ENCODE data around the gene MYZAP. TPM values are rescaled to one million over a fixed set of nuclear protein-coding genes. Genes with fewer than 3 reads are reported as not detected.

The MYZAP gene
- total and polyA plus RNA-seq, 9 of the 15 experiments (the other 6 are each of a cell fraction or from before 2014, with no cell fraction given), result 0.03 TPM; not detected in 8

DNA sequence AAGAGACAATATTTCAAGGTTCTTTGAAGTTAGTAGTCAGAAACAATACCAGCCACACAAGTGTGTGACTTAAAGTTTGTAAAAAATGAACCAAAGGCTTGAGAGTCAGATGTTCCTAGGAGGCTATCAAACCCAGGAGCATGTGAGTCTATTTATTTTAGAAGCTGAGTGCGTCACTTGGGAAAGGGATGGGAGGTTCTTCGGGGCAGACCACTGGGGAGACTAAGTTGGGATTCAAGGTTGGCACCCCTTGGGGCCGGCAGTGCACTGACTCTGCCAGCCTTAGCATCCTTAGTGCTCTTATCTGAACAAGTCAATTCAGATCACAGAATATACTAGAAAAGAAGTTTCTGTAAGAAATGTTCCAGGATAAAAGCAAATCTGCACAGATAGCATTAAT, 64.7 kb downstream of the MYZAP start (continued):
- TF ChIP-seq ATF1 (CRISPR knock-in tag; IDR thresholded peaks at IDR 0.05), result no peak
- TF ChIP-seq ATF1 (tag; IDR thresholded peaks at IDR 0.05), result no peak

DNA sequence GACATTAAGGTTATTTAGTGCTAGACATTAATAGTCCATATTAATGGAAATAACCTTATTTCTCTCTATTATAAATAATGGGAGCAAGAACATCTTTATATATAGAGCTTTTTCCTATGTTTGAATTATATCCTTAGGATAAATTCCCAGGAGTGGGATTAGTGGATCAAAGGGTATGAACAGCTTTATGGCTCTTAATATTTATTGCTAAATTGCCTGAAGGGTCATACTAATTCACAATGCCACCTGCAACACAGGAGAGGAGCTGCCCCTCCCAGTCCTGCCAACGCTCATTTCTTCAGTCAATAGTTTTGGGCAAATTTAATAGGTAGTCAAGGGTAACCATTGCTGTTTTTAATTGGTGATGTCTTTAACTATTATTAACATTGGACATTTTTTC, 65.9 kb downstream of the MYZAP start:
- TF ChIP-seq, protein P1, sequence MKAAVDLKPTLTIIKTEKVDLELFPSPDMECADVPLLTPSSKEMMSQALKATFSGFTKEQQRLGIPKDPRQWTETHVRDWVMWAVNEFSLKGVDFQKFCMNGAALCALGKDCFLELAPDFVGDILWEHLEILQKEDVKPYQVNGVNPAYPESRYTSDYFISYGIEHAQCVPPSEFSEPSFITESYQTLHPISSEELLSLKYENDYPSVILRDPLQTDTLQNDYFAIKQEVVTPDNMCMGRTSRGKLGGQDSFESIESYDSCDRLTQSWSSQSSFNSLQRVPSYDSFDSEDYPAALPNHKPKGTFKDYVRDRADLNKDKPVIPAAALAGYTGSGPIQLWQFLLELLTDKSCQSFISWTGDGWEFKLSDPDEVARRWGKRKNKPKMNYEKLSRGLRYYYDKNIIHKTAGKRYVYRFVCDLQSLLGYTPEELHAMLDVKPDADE (conservative IDR thresholded peaks at IDR 0.05; ENCODE audit: control insufficient read depth, low read depth, low read length), result no peak
- no peak for TF ChIP-seq PCBP1 (IDR thresholded peaks at IDR 0.05; ENCODE audit: low read depth, low read length, poor library complexity, severe bottlenecking)
- no peak for TF ChIP-seq NR4A1 (CRISPR knock-in tag; IDR thresholded peaks at IDR 0.05)
- no peak for TF ChIP-seq NR4A1 (tag; IDR thresholded peaks at IDR 0.05)

More for the DNA sequence above, 65.9 kb downstream of the MYZAP start:
- Histone ChIP-seq H4K20me1 (replicated peaks; ENCODE audit: control insufficient read depth, insufficient read depth, low read length) (no peaks in the 10 kb centered on the region), H3K36me3 (ENCODE audit: control insufficient read depth, insufficient read depth, low read length) (no peaks in the 10 kb centered on the region), H3K27ac (ENCODE audit: extremely low read depth, low read depth, low read length) (no peak overlapping the region), H2AFZ (ENCODE audit: low read depth, low read length) (no peak overlapping the region), H3K4me3 (no peak overlapping the region), H3K79me2 (ENCODE audit: control insufficient read depth, insufficient read depth, low read length) (no peaks in the 10 kb centered on the region), H3K9ac (ENCODE audit: insufficient read depth in 1 of 2, low read depth in 2 of 2, low read length in 2 of 2) (no peak overlapping the region), H3K4me1 (replicated peaks in 1 of 2; ENCODE audit: control insufficient read depth in 2 of 2, insufficient read depth in 2 of 2, low read length in 2 of 2) (no peaks in the 10 kb centered on the region), H3K9me3 (replicated peaks; ENCODE audit: control insufficient read depth, insufficient read depth, low read depth, low read length) (no peaks in the 10 kb centered on the region), H3K4me2 (ENCODE audit: insufficient read depth, low read length) (no peak overlapping the region), H3K9me1 (ENCODE audit: control insufficient read depth, insufficient read depth, low read length) (no peaks in the 10 kb centered on the region), H3K27me3 (ENCODE audit: control insufficient read depth in 2 of 2, insufficient read depth in 2 of 2, low read length in 2 of 2) (peaks cover 5 to 8% of the 10 kb centered on the region in 2 experiments; a peak in 3 of 5 replicates)
- in situ Hi-C loops (cut with MboI) (no loop called here), intact Hi-C loops (cut with micrococcal nuclease) (no loop called here)
- ChIA-PET CTCF (ENCODE audit: low intra/inter-chr PET ratio) (no interaction called here), POLR2A (interaction anchor here (1.2 to 3.3 kb wide), 2 partner anchors 7 to 9 kb away, joined by 3 to 14 read pairs; no protein-coding TSS in a partner anchor)
- ATAC-seq (no peak), FAIRE-seq (no peak), DNase-seq (ENCODE audit: extremely low read depth in 1 of 4, low spot score in 3 of 4) (no peak)
- WGBS (ENCODE audit: insufficient coverage, low coverage, missing lambda C conversion rate), result 0% methylated on average over 1 of the region's 1 CpG
- BruUV-seq (replicated peaks), result no TSS peak
